Measurements from ENCODE around the gene TRAK2. TPM values are rescaled to one million over a fixed set of nuclear protein-coding genes. Genes with fewer than 3 reads are reported as not detected.

Gene TRAK2
- polyA plus RNA-seq, 3 donors = 36.6 to 45.8 (median 41.5) TPM

Other genes starting within 250 kb of the TRAK2 start
- 10 to 100 TPM; 11.5 to 14.3 (median 12.8) TPM for gene CASP8, start 190.9 kb downstream of the TRAK2 start, polyA plus RNA-seq (ENCODE audit: insufficient read length in 3 of 3)
- gene FLACC1, start 94.1 kb downstream of the TRAK2 start, polyA plus RNA-seq (ENCODE audit: insufficient read length in 3 of 3) = 1 to 10 TPM; 1.6 to 4.8 (median 2.9) TPM
- gene STRADB, start 282 bp upstream of the TRAK2 start, polyA plus RNA-seq (ENCODE audit: insufficient read length in 3 of 3) = 100 to 1,000 TPM in 2 of 3 donors, 10 to 100 TPM in 1; 63.8 to 110 (median 101) TPM
- gene TMEM237, start 192.0 kb upstream of the TRAK2 start, polyA plus RNA-seq (ENCODE audit: insufficient read length in 3 of 3) = 10 to 100 TPM; 47.7 to 62.6 (median 48.6) TPM
- under 1 TPM; 0.09 to 0.43 (median 0.23) TPM for gene MPP4, start 247.2 kb upstream of the TRAK2 start, polyA plus RNA-seq (ENCODE audit: insufficient read length in 3 of 3)

Measured in renal pelvis (tissue), 3 donors.